Testis (tissue), 2 donors: Measurements from ENCODE around the gene RNF223.

Experiments used
- POLR2A ChIP-seq: fragments of 450-650 bp; IDR thresholded peaks from one replicate; pipeline ENCODE4 v1.6.1; 2017; ENCODE audit warnings: antibody characterized with exemption, mild to moderate bottlenecking, moderate library complexity
- TF ChIP-seq, protein P1 (sequence below), 3 experiments: fragments of 450-650 bp in 2 of 3; fragments of 200-600 bp in 1 of 3; sonication (generic) in 1 of 3; IDR thresholded peaks; one replicate each; pipeline ENCODE4 v1.5.1; 2016 to 2019; ENCODE audit warnings: antibody characterized with exemption in 3 of 3, mild to moderate bottlenecking in 2 of 3, moderate library complexity in 1 of 3

DNA sequence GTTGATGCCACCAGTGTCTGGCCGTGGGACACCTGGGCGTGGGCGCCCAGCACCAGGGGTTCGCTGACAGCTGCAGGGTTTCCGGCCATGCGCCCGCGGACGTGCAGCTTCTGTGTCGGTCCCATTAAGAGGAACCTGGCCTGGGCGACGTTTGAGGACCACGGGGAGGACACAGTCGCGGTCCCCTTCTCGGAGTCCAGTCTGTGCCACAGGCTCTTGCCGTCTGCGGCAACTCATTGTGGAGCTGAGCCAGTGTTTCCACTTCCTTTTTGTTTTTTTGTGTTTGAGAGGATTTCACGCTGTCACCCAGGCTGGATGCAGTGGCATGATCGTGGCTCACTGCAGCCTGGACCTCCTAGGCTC is 43.3 kb upstream of the RNF223 start:
- TF ChIP-seq POLR2A: no peak
- TF ChIP-seq, protein P1, sequence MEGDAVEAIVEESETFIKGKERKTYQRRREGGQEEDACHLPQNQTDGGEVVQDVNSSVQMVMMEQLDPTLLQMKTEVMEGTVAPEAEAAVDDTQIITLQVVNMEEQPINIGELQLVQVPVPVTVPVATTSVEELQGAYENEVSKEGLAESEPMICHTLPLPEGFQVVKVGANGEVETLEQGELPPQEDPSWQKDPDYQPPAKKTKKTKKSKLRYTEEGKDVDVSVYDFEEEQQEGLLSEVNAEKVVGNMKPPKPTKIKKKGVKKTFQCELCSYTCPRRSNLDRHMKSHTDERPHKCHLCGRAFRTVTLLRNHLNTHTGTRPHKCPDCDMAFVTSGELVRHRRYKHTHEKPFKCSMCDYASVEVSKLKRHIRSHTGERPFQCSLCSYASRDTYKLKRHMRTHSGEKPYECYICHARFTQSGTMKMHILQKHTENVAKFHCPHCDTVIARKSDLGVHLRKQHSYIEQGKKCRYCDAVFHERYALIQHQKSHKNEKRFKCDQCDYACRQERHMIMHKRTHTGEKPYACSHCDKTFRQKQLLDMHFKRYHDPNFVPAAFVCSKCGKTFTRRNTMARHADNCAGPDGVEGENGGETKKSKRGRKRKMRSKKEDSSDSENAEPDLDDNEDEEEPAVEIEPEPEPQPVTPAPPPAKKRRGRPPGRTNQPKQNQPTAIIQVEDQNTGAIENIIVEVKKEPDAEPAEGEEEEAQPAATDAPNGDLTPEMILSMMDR (IDR thresholded peaks at IDR 0.05): no peak
